Measurements from ENCODE around the gene APBA1. TPM values are rescaled to one million over a fixed set of nuclear protein-coding genes. Genes with fewer than 3 reads are reported as not detected.

Gene APBA1
- polyA plus RNA-seq, 3 donors, result 1.6 TPM; not detected in 2

- Histone ChIP-seq H4K20me1 (ENCODE audit: insufficient read depth, low read length) (no peaks in the 10 kb centered on the region), H3K4me3 (replicated peaks in 1 of 3; ENCODE audit: low read depth in 2 of 3, low read length in 3 of 3) (no peak overlapping the region), H3K36me3 (replicated peaks in 1 of 2; ENCODE audit: control insufficient read depth in 1 of 2, insufficient read depth in 2 of 2, low read length in 2 of 2) (no peaks in the 10 kb centered on the region), H3K27ac (ENCODE audit: low read depth in 1 of 2, low read length in 2 of 2) (no peak overlapping the region), H3K27me3 (ENCODE audit: control insufficient read depth in 2 of 2, insufficient read depth in 2 of 2, low read length in 2 of 2) (no peaks in the 10 kb centered on the region), H3K4me2 (replicated peaks; ENCODE audit: extremely low read depth, low read length, poor library complexity, severe bottlenecking) (no peak overlapping the region), H3K4me1 (ENCODE audit: control insufficient read depth in 1 of 2, insufficient read depth in 2 of 2, low read length in 2 of 2) (no peaks in the 10 kb centered on the region), H3K9ac (ENCODE audit: insufficient read depth, low read length, poor library complexity, severe bottlenecking) (no peak overlapping the region), H3K79me2 (ENCODE audit: insufficient read depth, low read length) (no peaks in the 10 kb centered on the region), H3K9me3 (replicated peaks in 1 of 2; ENCODE audit: control insufficient read depth in 1 of 2, insufficient read depth in 1 of 2, low read length in 2 of 2) (no peaks in the 10 kb centered on the region), H2AFZ (ENCODE audit: insufficient read depth, low read depth, low read length, poor library complexity, severe bottlenecking) (no peak overlapping the region)
- H3K27me3 Mint-ChIP-seq (ENCODE audit: low read depth in 3 of 3), result peaks cover 0 to 4% (median 4%) of the 10 kb centered on the region in 3 donors
- TF ChIP-seq CTCF (IDR thresholded peaks at IDR 0.05), result no peak
- intact Hi-C loops (cut with micrococcal nuclease), result no loop called here
- H3K4me1 Mint-ChIP-seq, result no peaks in the 10 kb centered on the region
- peaks cover 0 to 1% (median 0%) of the 10 kb centered on the region in 7 donors for H3K9me3 Mint-ChIP-seq
- no peak for DNase-seq
- H3K4me3 Mint-ChIP-seq, result no peak overlapping the region
- no peaks in the 10 kb centered on the region for H3K36me3 Mint-ChIP-seq
- peak overlapping the region in 1 of 7 donors; percentile 58 for H3K27ac Mint-ChIP-seq
- WGBS (ENCODE audit: insufficient coverage), result 86% methylated on average over 1 of the region's 3 CpGs
These were observed 13.0 kb downstream of the APBA1 start for GRCh38 chr9:69658987-69659675.

GRCh38 chr9:69657269-69657668, 14.9 kb downstream of the APBA1 start:
- no peak overlapping the region for H3K4me2 ChIP-seq (replicated peaks; ENCODE audit: extremely low read depth, low read length, poor library complexity, severe bottlenecking)
- no peaks in the 10 kb centered on the region for H3K36me3 Mint-ChIP-seq
- H3K9ac ChIP-seq (ENCODE audit: insufficient read depth, low read length, poor library complexity, severe bottlenecking), result no peak overlapping the region
- H3K27me3 Mint-ChIP-seq (ENCODE audit: low read depth in 3 of 3), result peaks cover 1 to 4% (median 3%) of the 10 kb centered on the region in 3 donors
- no peaks in the 10 kb centered on the region for H3K79me2 ChIP-seq (ENCODE audit: insufficient read depth, low read length)
- no peaks in the 10 kb centered on the region for H3K27me3 ChIP-seq (ENCODE audit: control insufficient read depth in 2 of 2, insufficient read depth in 2 of 2, low read length in 2 of 2)
- H3K9me3 ChIP-seq (replicated peaks in 1 of 2; ENCODE audit: control insufficient read depth in 1 of 2, insufficient read depth in 1 of 2, low read length in 2 of 2), result no peaks in the 10 kb centered on the region
- no peaks in the 10 kb centered on the region for H3K36me3 ChIP-seq (replicated peaks in 1 of 2; ENCODE audit: control insufficient read depth in 1 of 2, insufficient read depth in 2 of 2, low read length in 2 of 2)
- H3K4me1 ChIP-seq (ENCODE audit: control insufficient read depth in 1 of 2, insufficient read depth in 2 of 2, low read length in 2 of 2), result no peaks in the 10 kb centered on the region
- no peak overlapping the region for H2AFZ ChIP-seq (ENCODE audit: insufficient read depth, low read depth, low read length, poor library complexity, severe bottlenecking)
- no peak for TF ChIP-seq CTCF (IDR thresholded peaks at IDR 0.05)
- no peak overlapping the region for H3K27ac Mint-ChIP-seq
- intact Hi-C loops (cut with micrococcal nuclease), result no loop called here
- no peaks in the 10 kb centered on the region for H3K4me1 Mint-ChIP-seq
- H3K27ac ChIP-seq (ENCODE audit: low read depth in 1 of 2, low read length in 2 of 2), result no peak overlapping the region
- H3K4me3 Mint-ChIP-seq, result no peak overlapping the region
- H3K9me3 Mint-ChIP-seq, result peaks cover 0 to 3% (median 0%) of the 10 kb centered on the region in 7 donors
- H3K4me3 ChIP-seq (replicated peaks in 1 of 3; ENCODE audit: low read depth in 2 of 3, low read length in 3 of 3), result no peak overlapping the region
- no peaks in the 10 kb centered on the region for H4K20me1 ChIP-seq (ENCODE audit: insufficient read depth, low read length)
- no peak for DNase-seq
